Urothelium cell line (cell line): ENCODE measurements around the gene CYB5R3.

Source experiments
- DNase-seq: peaks from one replicate; pipeline ENCODE4 v3.0.0; 2011; ENCODE audit warnings: low spot score, mixed read lengths
- FAIRE-seq: peaks from 2 replicates; lab custom pipeline; 2011; peaks lifted over from hg19 to GRCh38; lab: Jason Lieb, UNC

The CYB5R3 gene

GRCh38 chr22:42646569-42647525 lies 2.3 kb downstream of the CYB5R3 start:
- DNase-seq (no peak), FAIRE-seq (no peak)

DNA sequence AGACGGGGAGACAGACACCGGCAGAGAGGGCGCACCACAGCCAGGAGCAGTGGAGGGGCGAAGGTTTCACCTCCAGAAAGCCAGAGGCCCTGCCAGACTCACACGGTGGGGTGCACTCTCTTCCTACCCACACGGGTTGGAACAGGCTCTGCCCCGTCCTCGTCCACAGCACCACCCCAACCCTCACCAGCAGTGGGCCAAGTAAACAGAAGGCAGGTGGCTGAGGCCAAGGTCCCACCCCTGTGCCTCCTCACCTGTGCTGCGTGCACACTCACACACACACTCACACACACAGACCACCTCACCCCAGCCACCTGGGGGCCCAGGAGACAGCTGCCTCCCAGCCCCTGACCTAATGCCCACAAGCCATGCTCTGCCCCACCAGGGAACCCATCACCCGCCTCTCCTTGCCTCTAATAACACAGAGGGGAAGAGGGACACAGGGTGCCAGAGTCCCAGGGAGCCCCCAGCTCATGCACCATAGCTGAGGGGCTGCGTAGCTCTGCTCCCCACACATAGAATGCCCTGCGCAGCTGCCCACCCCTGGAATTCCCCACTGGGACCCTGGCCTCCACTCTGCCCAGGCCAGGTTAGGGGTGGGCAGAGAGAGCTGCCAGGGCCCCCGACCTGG lies 3.1 kb downstream of the CYB5R3 start:
- DNase-seq (no peak), FAIRE-seq (no peak)

- DNase-seq (no peak), FAIRE-seq (no peak)
These were observed 3.8 kb downstream of the CYB5R3 start for GRCh38 chr22:42645341-42645937.

- DNase-seq (no peak), FAIRE-seq (no peak)
These were observed 4.5 kb downstream of the CYB5R3 start for GRCh38 chr22:42644422-42645340.

GRCh38 chr22:42643634-42644421 lies 5.4 kb downstream of the CYB5R3 start:
- DNase-seq, result no peak

DNA sequence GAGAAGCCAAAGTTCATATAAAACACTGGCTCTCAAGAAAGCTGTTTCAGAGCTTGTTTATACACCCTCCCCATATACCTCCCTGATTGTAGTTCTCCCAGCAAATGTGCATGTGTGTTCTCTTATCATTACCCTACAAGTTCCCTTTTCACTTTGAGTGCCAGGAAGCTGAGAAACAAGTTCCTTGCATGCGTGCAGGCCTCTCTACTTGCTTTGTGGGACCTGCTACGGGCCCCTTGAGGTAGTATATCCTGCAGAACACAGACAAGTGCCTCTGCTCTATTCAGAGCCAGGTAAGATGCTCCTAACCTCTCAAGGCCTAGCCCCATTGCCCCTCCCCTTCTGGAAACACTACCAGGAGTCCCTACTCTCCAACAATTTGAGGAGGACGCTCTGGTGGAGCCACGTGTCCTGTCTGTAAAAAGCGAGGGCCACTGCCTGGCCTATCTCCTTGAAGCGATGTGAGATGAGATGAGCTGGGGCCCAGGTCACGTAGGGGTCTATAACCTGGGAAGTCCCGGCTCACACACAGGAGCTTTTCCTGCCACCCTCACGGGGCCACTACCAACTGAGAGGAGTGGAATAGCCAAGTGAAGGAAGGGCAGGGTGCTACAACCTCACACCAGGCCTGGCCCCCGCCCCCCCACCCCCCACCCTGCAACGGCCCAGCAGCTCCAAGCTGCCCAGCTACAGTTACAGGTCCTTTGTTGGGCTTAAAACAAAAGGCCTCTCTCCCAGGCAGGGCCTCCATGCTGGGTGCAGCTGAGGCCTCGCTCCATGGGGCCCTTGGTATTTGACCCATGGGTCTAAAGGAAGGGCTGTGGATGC lies 6.2 kb downstream of the CYB5R3 start:
- FAIRE-seq, result no peak

More at GRCh38 chr22:42643634-42644421, 5.4 kb downstream of the CYB5R3 start:
- no peak for FAIRE-seq

DNA sequence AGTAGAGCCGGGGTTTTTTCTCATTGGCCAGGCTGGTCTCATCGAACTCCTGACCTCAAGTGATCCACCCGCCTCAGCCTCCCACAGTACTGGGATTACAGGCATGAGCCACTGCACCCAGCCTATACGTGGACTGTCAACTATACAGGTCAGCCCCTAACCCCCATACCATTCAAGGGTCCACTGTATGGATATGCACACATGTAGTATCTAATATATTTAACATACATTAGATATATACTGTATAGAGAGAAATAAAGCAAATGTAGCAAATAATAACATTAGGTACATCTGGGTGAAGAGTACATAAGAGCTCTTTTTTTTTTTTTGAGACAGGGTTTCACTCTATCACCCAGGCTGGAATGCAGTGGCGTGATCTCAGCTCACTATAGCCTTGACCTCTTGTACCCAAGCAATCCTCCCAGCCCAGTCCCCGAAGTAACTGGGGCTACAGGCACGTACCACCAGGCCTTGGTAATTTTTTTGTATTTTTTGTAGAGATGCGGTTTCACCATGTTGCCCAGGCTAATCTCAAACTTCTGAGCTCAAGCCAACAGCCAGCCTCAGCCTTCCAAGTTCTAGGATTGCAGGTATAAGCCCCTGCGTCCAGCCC lies 7.3 kb downstream of the CYB5R3 start:
- FAIRE-seq (no peak), DNase-seq (no peak)

More for the DNA sequence above, 6.2 kb downstream of the CYB5R3 start:
- DNase-seq, result no peak

DNA sequence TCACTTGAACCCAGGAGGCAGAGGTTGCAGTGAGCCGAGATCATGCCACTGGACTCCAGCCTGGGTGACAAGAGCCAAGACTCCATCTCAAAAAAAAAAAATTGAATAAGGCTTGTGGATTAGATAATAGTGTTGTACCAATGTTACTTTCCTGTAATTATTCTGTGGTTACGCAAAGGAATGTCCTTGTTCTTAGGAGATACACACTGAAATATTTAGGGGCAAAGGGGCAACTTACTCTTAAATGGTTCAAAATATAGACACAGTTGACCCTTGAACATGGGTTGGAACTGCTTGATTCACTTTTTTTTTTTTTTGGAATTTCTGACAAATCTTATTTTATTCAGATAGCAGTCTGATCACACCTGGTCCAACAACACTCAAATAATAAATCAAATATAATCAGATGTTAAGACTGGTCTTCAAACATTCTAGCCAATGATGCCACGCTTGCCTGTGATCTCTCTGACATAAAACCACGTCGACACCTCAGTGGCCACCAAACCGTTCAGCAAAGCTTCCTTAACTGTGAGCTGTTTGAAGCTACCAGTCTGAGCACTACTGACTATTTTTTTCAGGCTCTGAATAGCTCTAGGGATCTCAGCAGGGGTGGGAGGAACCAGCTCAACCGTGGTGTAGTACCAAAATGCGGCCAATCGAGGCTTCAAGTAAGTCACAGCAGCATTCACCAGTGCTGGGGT lies 9.5 kb downstream of the CYB5R3 start:
- FAIRE-seq, result no peak
- DNase-seq, result no peak

GRCh38 chr22:42637555-42637954 lies 11.6 kb downstream of the CYB5R3 start:
- FAIRE-seq (no peak), DNase-seq (no peak)

- DNase-seq, result no peak
- FAIRE-seq, result peak; percentile 72
These were observed 12.7 kb downstream of the CYB5R3 start for GRCh38 chr22:42636506-42636905.

DNA sequence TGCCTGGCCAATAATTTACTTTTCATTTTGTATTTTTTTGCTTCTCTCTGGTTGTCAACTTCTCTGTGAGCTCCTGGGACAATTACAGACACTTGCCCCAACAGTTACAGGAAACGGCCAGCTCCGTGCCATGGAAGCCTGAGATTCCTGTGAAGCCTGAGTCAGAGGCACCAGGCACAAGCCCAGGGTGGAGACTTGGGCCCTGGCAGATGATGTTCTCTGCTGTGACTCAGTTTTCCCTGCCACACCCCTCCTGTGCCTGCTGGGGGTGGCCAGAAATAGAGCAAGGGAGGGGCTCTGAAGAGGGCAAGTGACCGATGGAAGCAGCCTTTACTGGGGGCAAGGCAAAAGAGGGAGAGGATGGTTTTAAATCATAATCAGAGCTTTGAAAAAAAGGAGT lies 13.7 kb downstream of the CYB5R3 start:
- FAIRE-seq (peak; percentile 83), DNase-seq (peak; percentile 92)

DNA sequence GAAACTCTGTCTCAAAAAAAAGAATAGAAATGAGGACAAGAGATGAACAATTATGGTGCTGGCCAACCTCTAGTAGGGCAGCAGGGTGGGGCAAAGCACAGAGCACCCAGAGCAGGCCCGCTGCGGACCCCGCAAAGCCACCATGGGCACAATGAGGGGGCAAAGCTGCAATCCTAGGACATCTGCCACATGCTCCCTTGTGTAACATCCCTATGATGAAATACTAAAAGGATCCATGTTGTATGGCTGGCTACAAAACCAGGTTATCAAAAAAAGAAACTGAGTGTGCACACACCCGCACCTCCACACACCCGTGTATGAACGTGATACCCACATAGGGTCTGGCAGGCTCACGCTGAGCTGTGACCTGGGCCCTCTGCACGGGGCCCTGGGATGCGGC lies 16.2 kb downstream of the CYB5R3 start:
- DNase-seq, result no peak
- FAIRE-seq, result no peak

GRCh38 chr22:42632096-42632495 lies 17.1 kb downstream of the CYB5R3 start:
- FAIRE-seq (no peak), DNase-seq (no peak)

DNA sequence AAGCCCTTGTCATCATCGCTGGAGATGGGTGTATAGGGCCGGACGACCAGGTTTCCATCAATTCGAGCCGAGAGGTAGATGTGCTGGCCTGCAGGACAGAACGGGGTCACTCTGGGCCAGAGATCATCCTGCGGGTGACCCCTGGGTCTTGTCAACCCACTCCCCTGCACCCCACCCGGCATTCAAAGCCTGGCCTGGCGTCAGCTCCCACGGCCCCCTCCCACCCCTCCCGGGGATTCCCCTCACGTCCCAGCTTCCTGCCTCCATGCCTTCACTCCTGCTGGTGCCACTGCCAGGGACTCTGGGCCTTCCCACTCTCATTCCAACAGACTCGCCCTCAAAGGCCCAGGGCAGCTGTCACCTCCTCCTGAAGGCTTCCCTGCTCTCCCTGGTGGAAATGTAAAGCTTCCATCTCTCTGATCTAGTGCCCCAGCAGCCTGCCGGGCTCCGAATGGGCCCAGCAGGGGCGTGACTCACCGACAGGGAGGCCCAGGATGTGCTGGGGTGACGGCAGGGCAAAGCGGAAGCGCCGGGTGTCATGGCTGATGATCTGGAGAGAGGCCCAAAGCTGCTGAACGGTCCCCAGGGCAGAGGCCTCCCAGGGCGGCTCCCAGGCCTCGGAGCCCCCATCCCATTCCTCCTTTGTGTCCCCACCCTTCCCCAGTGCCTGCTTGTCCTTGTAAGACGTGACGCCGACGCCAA lies 18.1 kb downstream of the CYB5R3 start:
- FAIRE-seq (no peak), DNase-seq (no peak)

DNA sequence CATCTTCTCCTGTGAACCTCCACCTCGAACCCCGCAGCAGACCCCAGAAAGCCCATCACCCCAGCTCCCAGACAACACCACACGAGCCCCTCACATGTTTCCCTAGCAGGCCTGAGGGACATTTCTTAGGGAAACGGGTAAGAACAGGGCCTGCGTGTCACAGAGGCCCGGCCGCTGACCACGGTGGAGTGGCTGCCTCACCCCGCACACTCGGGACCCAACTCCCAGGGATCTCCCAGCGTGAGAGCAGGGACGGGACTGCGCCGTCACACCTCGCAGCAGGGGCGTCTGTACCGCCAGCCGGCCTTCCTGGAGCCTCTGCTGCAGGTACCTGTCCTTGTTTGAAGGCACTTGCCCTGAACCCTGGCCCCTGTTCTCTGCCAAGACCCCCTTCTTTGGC lies 19.0 kb downstream of the CYB5R3 start:
- no peak for DNase-seq
- FAIRE-seq, result no peak

GRCh38 chr22:42627981-42628380 lies 21.2 kb downstream of the CYB5R3 start:
- FAIRE-seq, result no peak
- DNase-seq, result no peak

DNA sequence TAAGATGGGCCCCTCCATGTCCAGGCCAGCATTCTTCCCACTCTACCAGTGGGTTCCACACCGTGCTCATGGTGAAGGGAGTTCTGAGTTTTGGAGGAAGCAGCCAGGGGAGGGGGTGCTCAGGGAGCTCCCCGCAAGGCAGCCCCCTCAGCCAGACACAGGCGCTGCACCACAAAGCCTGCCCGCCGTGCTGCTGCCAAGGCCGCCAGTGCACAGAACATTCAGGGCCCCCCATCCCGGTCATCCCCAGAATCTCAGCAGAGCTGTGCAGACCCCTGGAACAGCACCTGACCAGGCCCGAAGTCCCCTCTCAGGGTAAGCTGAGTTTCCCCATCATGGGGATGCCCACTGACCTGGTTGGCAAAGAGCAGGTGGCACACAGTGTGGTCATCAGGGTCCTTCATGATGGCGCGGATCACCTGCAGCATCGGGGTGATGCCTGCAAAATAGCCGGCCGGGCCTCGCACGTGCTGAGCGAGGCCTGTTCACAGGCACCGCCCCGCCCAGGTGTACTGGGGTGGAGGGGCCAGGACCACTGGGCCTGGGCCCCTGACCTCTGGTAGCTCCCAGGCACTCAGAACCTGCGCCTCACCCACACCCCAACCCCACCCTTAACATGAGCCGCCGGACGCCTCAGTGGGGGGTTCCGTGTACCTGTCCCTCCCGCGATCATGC lies 22.1 kb downstream of the CYB5R3 start:
- DNase-seq, result no peak
- no peak for FAIRE-seq
